Amygdala (tissue), 56 donors: ENCODE results near the gene RPL5.

ENCODE experiments used
- DNase-seq, 56 donors: peaks; one replicate each; lab custom pipeline; 2025; lab: John Stamatoyannopoulos, UW

Gene RPL5

DNA sequence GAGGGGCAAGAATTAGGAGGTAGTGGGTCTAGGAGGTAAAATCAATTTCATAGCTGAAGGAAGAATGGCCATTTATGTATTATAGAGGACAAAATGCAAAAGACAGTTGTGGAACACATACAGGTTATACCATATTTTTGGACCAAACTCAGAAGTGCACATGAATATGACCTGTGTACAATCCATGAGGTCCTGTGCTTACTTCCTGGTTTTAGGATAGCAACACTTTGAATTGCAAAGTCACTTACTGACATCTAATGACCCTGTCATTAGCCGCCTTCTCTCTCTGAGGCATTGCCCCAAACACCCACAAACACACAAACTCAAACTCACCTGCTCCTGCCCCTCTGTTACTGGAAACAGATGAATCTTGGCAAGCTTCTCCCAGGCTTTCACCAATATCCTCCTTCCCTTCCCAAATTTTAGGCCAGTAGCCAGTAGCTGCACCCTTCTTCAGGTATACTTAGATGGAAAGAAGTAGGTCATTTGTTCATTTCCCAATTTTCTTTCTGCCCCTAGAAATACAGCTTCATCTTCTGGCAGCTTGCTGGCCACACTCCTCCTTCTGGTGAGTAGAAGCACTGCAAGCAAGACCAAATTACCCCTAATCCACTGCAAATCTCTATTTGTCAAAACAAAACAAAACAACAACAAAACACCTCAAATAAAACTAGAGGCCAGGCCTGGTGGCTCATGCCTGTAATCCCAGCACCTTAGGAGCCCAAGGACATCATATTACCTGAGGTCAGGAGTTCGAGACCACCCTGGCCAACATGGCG, 13.7 kb upstream of the RPL5 start:
- peak in 2 of 56 donors; percentile 1 to 11 for DNase-seq

DNA sequence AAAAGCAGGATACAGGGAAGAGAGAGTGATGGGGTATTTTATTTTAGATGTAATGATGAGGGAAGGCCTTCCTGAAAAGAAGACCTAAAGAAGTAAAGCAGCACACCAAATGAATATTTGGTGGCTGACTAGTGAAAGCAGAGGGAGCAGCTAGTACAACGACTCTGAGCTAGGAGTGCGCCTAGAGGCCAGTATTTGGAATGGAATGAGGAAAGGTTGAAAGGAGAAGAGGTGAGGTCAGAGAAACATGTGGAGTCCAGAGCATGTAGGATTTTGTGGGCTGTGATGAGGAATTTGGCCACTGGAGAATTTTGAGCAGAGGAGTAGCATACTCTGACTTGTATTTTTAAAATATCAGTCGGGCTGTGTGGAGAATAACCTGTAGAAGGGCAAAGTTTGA, 11.8 kb upstream of the RPL5 start:
- no peak for DNase-seq

DNA sequence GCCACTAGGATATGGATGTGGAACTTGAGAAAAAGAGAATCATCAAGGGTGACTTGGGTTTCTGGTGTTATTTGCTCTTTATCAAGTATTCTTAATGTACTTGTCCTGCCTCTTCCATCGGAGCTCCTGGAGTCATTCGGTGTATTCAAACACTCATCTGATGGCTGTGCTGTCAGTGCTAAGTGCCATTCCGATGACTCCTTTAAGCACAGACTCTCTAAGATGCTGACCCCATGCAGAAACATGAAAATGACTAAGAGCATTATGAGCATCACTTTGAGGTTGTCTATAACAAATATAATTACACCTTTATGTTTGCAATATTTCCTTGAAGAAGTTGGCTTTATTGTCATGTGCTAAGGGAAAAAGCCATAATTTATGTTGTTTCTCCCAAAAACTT, 11.3 kb upstream of the RPL5 start:
- no peak for DNase-seq

DNA sequence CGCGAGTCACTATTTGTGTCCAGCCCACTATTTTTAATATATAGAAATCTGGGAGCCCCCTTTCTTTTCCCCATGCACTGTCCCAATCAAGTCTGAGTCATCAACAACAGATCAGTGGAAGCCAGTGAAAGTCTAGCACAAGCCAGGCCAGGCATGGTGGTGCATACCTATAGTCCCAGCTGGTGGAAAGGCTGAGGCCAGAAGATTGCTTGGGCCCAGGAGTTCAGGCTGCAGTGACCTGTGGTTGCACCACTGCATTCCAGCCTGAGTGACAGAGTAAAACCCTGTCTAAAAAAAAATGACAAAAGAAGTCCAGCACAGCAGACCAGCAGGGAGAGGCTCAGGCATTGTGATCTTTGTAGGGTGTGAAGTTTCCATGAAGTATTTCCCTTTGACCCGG, 9.0 kb upstream of the RPL5 start:
- no peak for DNase-seq

DNA sequence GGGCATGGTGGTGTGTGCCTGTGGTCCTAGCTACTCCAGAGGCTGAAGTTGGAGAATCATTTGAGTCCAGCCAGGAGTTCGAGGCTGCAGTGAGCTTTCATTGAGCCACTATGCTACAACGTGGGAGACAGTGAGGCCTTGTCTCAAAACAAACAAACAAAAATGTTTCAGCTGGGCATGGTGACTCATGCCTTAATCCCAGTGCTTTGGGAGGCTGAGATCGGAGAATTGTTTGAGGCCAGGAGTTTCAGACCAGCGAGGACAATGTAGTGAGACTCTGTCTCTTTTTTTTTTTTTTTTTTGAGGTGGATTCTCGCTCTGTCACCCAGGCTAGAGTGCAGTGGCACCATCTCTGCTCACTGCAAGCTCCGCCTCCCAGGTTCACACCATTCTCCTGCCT, 5.0 kb upstream of the RPL5 start:
- DNase-seq, result no peak

DNA sequence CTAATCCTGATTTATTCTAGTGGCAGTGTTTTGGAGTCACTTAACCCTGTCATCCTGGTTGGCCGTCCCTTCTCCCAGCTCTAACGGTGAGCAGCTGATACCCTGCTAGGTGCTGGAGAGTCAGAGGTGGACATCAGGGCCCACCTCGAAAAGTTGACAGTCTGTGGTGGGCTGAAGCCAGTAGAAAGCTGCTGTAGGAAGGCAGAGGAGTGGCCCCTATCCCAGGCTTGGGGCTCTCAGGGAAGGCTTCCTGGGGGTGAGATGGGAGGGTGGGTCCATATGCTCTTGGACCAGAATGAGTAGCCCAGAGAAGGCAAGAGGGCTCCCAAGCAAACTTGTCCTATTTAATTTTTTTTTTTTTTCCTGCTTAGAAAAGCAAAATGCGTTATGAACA, 475 bp upstream of the RPL5 start:
- peak in 1 of 56 donors; percentile 24 for DNase-seq

DNA sequence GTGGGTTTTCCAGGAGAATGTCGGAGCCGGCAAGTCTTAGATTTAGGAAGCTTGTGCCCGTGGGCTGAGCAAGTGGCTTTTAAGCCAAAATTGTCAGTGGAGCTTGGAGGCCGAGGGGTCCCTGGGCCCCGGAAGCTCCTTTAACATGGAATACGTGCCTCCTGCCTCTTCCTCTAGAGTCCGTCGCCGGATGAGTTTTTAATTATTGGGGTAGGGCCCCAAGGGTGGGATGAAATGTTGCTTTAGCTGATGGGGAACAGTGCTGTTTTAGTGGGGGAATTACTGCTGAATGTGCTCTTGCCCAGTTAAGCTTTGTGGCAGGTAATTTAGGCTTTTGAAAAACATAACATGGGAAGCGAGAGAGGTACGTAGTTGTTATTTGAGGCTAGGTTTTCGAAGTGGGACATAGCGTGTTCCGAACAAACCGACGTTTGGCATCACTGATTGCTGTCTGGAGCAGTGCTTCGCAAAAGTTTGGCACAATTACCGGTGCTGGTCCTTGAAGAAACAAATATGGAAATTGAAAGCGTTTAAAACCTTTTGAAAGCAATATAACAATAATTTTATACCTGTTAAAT, 786 bp downstream of the RPL5 start:
- DNase-seq, result peak in 2 of 56 donors; percentile 33 to 57

DNA sequence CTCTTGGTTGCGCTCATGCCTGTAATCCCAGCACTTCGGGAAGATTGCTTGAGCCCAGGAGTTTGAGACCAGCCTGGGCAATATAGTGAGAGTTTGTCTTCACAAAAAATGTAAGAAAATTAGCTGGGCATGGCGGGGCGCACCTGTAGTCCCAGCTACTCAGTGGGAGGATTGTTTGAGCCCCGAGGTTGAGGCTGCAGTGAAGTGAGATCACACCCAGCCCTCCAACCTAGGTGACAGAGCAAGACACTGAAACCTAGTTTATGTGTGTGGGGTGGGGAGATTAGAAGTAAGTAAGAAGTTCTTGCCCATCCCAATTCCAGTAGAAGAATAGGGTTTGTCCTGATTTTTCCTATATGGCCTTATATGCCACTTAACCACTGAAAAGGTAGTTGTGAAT, 2.0 kb downstream of the RPL5 start:
- DNase-seq, result no peak

DNA sequence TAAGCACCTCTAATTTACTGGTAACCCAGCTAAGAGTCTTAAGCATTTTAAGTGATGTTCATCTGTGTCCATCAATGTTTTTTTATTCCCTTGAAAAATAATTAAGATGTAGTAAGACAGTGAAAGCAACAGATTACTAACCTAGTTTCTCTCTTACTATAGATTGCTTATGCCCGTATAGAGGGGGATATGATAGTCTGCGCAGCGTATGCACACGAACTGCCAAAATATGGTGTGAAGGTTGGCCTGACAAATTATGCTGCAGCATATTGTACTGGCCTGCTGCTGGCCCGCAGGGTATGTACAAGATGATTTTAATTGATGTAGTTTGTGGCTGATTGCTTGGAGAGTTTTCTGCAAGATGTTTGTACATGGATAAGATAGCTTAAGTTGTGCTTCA, 2.8 kb downstream of the RPL5 start:
- DNase-seq, result no peak

DNA sequence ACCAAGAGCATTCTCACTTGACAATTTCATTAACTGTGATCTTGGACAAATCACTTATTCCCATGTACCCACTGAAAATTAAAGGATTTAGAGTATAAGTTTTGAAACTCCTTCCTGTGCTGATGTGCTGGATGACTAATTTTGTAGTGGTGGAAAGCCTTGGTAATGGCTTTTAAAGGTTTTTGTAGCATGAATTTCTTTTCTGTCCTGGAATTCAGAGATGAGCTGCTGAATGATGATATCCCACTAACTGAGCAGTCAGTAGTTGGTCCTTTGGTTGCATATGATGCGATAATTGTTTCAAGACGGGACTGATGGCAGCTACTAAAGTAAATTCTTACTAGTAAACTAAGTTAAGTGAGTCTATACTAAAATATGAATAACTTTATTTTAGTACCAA, 5.2 kb downstream of the RPL5 start:
- no peak for DNase-seq

DNA sequence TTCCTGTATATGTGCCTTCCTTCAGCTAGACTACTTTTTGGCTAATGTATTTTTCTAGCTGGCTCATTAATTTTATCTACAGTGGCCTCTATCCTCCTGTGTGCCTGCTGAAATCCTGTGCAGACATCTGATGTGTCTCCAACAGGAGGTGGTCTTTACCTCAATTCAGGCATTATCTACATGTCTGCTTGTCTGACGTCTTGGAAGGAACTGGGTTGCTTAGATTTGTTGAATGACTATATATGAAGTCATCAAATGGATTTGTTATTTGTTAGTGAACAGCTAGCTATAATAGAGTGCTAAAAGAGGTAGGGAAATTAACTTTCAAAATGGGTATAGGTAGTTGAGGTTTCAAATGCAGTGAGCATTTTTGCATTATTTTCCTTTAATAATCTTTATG, 6.7 kb downstream of the RPL5 start:
- DNase-seq, result no peak

DNA sequence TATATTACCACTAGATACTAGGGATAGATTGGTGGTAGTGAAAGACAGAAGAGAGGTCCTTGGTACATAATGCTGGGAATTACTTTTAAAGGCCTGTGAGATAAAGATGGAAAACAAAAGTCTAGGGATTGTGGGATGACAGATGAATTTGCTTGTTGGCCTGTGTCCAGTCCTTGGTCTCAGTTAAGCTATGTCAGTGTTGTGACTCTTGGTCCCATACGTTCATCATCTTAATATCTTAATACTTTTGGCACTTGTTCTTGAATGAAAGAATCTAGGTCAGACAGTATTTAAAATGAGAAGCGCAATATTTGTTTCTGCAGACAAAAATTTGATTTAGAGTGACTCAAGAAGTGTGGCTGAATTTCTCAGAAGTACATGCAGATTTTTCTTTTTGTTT, 7.6 kb downstream of the RPL5 start:
- DNase-seq, result no peak

DNA sequence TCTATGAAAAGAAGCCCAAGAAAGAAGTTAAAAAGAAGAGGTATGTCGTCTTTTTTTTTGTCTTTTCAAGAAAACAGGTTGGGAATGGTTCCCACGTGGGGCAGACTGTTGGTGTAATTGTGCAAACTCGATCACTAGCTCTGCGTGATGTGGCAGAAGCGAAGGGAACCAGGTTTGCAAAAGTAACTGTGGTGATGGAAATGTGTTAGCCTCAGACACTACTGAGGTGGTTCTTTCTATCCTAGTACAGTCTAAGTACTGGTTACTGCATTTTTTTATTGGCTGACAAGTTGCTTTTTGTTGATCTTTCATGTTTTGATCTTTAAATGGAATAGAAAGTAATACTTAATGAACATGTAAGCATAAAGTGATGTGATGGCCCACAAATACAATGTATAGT, 8.8 kb downstream of the RPL5 start:
- no peak for DNase-seq

DNA sequence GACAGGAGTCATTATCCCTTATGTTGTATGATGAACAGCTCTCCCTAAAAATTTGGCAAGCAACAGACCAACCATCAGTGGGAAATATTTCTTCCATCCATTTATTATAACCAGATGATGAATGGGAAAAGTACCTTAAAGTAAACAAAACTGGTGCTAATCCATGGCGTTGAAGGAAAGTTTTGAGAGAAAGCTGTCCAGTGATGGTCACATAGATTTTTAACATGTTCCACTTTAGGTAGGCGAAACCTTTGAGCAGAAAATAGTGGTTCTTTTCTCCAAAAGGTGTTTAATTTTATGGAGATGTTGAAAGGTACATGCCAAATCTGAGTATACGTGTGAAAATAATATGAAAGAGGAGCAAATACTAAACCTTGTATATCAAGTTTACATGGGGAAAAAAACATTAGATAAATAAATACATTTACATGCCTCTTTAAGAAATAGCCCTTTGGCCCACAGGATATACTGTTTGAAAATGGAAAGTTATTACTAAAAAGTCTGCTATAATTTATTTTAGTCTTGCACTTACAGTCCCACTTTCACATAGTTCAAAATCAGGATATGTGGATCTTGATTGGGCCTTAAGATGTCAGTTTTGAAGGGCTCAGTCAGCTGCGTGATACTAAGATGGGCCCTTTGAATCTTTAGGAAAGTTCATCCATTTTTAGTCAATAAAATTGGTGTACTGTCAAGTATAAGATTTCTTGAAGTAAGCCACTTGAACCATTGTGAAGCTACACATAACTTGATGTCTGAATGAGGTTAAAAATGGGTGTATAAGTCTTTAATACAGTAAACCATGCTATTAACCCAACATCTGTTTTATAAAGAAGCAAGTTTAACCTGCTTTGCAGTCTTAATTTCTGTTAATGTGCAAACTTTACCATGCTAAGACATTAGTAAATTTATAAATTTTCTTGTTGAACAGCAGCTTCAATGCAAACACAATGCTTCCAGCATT, 10.5 kb downstream of the RPL5 start:
- no peak for DNase-seq

DNA sequence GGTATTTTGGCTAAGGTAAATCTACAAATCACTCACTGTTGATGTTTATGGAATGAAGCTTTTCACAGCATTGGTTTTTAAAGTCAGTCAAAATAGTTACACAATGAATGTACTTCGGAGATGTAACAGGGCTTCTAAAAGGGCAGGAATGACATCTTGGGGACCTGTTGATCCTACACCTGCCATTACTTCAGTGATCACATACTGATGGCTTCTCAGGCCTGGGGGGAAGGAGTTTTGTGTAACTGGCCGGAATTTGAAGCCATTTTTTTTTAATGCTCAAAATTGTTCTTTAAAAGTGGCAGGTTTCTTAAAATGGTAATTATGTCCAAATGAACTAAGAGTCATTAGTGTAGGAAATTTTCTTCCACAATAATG, 11.2 kb downstream of the RPL5 start:
- no peak for DNase-seq

DNA sequence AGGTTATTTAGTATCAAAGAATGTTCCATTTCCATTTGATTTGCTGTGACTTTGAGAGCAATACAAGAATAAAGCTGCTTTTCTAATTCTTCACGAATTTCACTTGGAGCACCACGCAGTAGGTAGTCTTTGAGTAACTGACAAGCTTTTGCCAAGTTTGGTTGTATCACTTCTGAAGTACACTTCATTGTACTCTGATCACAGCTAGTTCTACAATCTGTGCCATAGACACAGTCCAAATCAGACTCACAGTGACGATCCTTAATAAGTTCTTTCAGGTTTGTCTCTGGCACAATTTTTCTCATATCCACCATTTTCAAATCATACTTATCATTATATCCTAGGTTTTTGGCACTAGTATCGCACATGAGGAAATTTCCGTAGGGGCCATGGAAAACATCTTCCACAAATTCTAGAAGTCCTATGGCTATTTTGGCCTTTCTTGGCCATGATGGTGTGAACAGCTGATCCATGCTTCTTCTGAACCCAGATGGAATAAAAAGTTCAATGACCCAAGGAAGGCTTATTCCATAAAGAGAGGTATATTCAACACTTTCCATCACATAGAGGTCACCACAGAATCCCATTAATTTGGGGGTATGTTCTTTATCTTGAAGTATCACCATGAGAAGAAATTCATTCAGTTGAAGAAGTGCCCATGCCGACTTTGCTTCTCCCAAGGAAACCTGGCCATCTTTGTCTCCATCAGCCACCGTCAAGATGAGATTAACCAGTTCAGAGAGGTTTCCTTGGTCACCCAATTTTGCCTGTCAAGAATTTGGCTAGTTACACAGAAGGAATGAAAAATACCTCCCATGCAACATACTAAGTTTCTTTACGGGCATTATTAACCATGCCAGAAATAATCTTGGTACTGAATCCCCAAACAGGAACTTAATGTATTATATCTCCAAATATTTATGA, 11.9 kb downstream of the RPL5 start:
- no peak for DNase-seq

DNA sequence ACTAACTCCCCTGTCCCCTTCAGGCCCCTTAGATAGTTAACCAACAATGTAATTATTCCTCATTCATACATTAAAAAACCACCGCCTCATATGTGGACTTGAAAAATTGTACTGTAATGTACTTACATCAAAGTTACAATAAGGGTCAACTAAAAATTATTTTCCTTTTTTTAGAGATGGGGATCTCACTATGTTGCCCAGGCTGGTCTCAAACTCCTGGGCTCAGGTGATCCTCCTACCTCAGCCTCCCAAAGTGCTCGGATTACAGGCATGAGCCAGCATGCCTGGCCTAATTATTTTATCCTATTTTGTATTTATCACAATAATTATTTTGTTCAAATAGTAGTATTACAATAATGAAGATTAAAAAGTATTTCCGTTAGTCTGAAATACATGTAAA, 12.6 kb downstream of the RPL5 start:
- no peak for DNase-seq

DNA sequence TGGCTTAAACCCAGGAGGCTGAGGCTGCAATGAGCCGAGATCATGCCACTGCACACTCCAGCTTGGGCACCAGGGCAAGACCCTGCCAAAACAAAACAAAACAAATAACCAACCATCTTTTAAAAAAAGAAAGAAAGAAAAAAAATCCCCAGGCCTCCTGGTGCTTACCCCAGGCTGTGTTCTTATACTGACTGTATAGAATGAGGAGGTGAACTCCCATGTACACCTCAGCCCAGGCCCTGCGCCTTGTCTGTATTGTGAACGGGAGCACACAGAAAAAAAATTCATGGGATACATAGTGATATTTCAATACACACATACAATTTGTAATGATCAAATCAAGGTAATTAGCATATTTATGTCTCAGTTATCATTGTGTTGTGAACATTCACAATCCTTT, 14.1 kb downstream of the RPL5 start:
- DNase-seq, result no peak

DNA sequence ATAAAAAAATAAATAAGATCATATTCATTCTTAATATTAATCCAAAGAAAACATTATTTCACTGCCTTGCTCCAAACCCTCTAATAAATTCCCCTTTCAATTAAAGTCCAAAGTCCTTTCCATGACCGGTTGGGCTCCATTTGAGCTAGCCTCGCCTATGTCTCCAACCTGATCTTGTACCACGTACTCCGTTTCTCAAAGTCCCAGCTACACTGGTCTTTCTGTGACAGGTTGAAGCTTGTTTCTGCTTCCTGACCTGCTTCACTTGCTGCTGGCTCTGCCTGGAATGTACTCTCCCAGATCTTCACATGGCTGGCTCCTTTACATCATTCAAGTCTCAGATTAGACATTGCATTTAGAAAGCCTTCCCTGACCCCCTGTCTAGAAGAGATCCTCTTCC, 16.4 kb downstream of the RPL5 start:
- DNase-seq, result no peak

DNA sequence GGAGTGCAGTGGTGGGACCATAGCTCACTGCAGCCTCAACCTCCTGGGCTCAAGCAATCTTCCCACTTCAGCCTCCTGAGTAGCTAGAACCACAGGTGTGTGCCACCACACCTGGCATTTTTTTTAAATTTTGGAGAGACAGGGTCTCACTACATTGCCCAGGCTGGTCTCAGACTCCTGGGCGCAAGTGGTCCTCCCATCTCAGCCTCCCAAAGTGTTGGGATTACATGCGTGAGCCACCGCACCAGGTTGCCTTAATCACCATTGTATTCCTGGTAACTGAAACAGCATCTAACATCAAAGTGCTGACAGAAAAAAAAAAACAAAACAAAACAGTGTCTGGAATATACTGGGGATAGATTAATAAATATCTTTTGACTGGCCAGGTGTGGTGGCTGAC, 18.2 kb downstream of the RPL5 start:
- no peak for DNase-seq
